GM12878 (cell line): ENCODE data around the gene TRANK1.

ENCODE experiments used
- BRCA1 ChIP-seq: IDR thresholded peaks from 2 replicates; pipeline ENCODE4 v1.6.1; 2011; ENCODE audit warnings: low read depth, low read length, improper control_type of control experiment
- EP300 ChIP-seq, 2 experiments: fragments of 150-350 bp in 1 of 2; IDR thresholded peaks; 2 replicates each; pipeline ENCODE4 v1.6.1; 2011 to 2012; ENCODE audit warnings: low read depth in 2 of 2, low read length in 2 of 2, borderline replicate concordance in 1 of 2, improper control_type of control experiment in 1 of 2, inconsistent platforms in 1 of 2; ENCODE audit not compliant: control insufficient read depth in 1 of 2
- GABPA ChIP-seq: IDR thresholded peaks from 2 replicates; pipeline ENCODE4 v1.6.1; 2014; ENCODE audit warnings: antibody characterized with exemption, low read depth, mild to moderate bottlenecking, inconsistent platforms
- MXI1 ChIP-seq: fragments of 150-350 bp; IDR thresholded peaks from 2 replicates; pipeline ENCODE4 v1.6.1; 2011; ENCODE audit warnings: low read depth, mild to moderate bottlenecking, inconsistent platforms, low read length, improper control_type of control experiment
- SIN3A ChIP-seq: IDR thresholded peaks from 2 replicates; pipeline ENCODE4 v1.6.1; 2012; ENCODE audit warnings: low read depth, low read length, improper control_type of control experiment
- WRNIP1 ChIP-seq: IDR thresholded peaks from 2 replicates; pipeline ENCODE4 v1.6.1; 2011; ENCODE audit warnings: low read depth, low read length, improper control_type of control experiment, borderline replicate concordance
- TF ChIP-seq, protein P1 (sequence below): fragments of 450-650 bp; IDR thresholded peaks from 2 replicates; pipeline ENCODE4 v1.6.1; 2017; ENCODE audit warnings: mild to moderate bottlenecking, moderate library complexity
- TF ChIP-seq, protein P2 (sequence below): fragments of 450-650 bp; formaldehyde crosslinking; IDR thresholded peaks from 2 replicates; pipeline ENCODE4 v1.4.0; 2020; ENCODE audit warnings: mild to moderate bottlenecking, moderate library complexity
- TF ChIP-seq, protein P3 (sequence below), 3 experiments: IDR thresholded peaks in 2 of 3; conservative IDR thresholded peaks in 1 of 3; 2 replicates each; pipeline ENCODE4 v1.5.1; 2011; ENCODE audit warnings: low read depth in 3 of 3, low read length in 3 of 3, mild to moderate bottlenecking in 3 of 3, control low read depth in 2 of 3, moderate library complexity in 2 of 3, inconsistent platforms in 1 of 3, mixed read lengths in 1 of 3; ENCODE audit not compliant: control insufficient read depth in 2 of 3, insufficient read depth in 1 of 3; ENCODE audit errors: extremely low read depth in 1 of 3

DNA sequence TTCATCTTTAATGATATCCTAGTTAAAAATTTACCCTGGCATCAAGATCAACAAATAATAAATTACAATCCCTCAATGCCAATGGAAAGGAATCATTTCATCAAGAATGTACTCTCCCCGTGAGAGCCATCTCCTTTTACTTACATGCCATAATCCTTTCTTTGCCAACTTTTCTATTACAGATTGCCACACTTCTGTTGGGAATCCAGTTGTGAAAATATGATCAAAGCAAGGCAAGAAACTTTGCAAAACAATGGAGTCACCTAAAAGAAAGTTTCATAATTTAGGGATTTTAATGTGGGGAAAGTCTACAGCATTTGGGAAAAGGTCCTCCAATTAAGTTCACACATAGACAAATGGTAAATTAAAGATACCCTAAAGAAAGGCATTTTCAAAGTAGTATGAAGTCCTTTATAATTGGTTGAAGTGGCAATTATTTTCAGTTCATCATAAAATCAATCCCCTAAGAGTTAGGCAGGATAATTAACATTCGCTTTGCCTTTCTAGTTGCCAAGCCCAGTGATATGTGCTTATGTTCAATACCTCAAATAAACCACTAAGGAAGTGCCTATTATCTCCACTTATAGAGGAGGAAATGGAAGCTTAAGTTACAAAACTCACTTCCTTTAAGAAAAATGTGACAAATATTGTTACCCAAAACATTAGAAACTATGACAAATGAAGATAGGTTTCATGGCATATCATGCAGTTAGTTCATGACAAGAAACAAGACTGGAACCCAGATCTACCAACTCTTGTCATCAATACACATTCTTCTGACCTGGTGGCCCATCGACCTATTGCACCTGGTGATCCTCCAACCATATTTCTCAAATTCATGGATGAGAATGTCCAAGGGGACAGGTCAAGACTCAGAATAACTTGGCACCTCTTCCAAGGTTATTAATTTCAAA lies 49.1 kb downstream of the TRANK1 start:
- TF ChIP-seq GABPA, result no peak
- no peak for TF ChIP-seq BRCA1
- no peak for TF ChIP-seq WRNIP1
- TF ChIP-seq EP300 (IDR thresholded peaks at IDR 0.05; ENCODE audit: borderline replicate concordance in 1 of 2, control insufficient read depth in 1 of 2, low read depth in 2 of 2, low read length in 2 of 2), result no peak
- TF ChIP-seq, protein P1, sequence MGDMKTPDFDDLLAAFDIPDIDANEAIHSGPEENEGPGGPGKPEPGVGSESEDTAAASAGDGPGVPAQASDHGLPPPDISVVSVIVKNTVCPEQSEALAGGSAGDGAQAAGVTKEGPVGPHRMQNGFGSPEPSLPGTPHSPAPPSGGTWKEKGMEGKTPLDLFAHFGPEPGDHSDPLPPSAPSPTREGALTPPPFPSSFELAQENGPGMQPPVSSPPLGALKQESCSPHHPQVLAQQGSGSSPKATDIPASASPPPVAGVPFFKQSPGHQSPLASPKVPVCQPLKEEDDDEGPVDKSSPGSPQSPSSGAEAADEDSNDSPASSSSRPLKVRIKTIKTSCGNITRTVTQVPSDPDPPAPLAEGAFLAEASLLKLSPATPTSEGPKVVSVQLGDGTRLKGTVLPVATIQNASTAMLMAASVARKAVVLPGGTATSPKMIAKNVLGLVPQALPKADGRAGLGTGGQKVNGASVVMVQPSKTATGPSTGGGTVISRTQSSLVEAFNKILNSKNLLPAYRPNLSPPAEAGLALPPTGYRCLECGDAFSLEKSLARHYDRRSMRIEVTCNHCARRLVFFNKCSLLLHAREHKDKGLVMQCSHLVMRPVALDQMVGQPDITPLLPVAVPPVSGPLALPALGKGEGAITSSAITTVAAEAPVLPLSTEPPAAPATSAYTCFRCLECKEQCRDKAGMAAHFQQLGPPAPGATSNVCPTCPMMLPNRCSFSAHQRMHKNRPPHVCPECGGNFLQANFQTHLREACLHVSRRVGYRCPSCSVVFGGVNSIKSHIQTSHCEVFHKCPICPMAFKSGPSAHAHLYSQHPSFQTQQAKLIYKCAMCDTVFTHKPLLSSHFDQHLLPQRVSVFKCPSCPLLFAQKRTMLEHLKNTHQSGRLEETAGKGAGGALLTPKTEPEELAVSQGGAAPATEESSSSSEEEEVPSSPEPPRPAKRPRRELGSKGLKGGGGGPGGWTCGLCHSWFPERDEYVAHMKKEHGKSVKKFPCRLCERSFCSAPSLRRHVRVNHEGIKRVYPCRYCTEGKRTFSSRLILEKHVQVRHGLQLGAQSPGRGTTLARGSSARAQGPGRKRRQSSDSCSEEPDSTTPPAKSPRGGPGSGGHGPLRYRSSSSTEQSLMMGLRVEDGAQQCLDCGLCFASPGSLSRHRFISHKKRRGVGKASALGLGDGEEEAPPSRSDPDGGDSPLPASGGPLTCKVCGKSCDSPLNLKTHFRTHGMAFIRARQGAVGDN, result no peak
- TF ChIP-seq, protein P2, sequence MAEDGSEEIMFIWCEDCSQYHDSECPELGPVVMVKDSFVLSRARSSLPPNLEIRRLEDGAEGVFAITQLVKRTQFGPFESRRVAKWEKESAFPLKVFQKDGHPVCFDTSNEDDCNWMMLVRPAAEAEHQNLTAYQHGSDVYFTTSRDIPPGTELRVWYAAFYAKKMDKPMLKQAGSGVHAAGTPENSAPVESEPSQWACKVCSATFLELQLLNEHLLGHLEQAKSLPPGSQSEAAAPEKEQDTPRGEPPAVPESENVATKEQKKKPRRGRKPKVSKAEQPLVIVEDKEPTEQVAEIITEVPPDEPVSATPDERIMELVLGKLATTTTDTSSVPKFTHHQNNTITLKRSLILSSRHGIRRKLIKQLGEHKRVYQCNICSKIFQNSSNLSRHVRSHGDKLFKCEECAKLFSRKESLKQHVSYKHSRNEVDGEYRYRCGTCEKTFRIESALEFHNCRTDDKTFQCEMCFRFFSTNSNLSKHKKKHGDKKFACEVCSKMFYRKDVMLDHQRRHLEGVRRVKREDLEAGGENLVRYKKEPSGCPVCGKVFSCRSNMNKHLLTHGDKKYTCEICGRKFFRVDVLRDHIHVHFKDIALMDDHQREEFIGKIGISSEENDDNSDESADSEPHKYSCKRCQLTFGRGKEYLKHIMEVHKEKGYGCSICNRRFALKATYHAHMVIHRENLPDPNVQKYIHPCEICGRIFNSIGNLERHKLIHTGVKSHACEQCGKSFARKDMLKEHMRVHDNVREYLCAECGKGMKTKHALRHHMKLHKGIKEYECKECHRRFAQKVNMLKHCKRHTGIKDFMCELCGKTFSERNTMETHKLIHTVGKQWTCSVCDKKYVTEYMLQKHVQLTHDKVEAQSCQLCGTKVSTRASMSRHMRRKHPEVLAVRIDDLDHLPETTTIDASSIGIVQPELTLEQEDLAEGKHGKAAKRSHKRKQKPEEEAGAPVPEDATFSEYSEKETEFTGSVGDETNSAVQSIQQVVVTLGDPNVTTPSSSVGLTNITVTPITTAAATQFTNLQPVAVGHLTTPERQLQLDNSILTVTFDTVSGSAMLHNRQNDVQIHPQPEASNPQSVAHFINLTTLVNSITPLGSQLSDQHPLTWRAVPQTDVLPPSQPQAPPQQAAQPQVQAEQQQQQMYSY (CRISPR knock-in tag), result no peak
- TF ChIP-seq SIN3A, result no peak
- TF ChIP-seq, protein P3, sequence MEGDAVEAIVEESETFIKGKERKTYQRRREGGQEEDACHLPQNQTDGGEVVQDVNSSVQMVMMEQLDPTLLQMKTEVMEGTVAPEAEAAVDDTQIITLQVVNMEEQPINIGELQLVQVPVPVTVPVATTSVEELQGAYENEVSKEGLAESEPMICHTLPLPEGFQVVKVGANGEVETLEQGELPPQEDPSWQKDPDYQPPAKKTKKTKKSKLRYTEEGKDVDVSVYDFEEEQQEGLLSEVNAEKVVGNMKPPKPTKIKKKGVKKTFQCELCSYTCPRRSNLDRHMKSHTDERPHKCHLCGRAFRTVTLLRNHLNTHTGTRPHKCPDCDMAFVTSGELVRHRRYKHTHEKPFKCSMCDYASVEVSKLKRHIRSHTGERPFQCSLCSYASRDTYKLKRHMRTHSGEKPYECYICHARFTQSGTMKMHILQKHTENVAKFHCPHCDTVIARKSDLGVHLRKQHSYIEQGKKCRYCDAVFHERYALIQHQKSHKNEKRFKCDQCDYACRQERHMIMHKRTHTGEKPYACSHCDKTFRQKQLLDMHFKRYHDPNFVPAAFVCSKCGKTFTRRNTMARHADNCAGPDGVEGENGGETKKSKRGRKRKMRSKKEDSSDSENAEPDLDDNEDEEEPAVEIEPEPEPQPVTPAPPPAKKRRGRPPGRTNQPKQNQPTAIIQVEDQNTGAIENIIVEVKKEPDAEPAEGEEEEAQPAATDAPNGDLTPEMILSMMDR (IDR thresholded peaks at IDR 0.05 in 2 of 3, conservative IDR thresholded peaks at IDR 0.05 in 1 of 3; ENCODE audit: control insufficient read depth in 2 of 3, extremely low read depth in 1 of 3, insufficient read depth in 1 of 3, low read depth in 3 of 3, low read length in 3 of 3), result no peak
- no peak for TF ChIP-seq MXI1
